K562 (cell line): ENCODE measurements around the gene PPP1R14C. TPM values are rescaled to one million over a fixed set of nuclear protein-coding genes. Genes with fewer than 3 reads are reported as not detected.

Experiments used
- BCLAF1 ChIP-seq, 2 experiments: fragments of 450-650 bp in 1 of 2; IDR thresholded peaks; 2 replicates each; pipeline ENCODE4 v1.6.1; 2011 to 2017; ENCODE audit warnings: low read depth in 2 of 2, antibody characterized with exemption in 1 of 2, borderline replicate concordance in 1 of 2, low read length in 1 of 2, mild to moderate bottlenecking in 1 of 2, mixed read lengths in 1 of 2; ENCODE audit not compliant: control insufficient read depth in 1 of 2
- BCOR ChIP-seq: fragments of 450-650 bp; IDR thresholded peaks from 2 replicates; pipeline ENCODE4 v1.6.1; 2016
- BHLHE40 ChIP-seq: IDR thresholded peaks from 2 replicates; pipeline ENCODE4 v1.6.1; 2011; ENCODE audit warnings: low read length, improper control_type of control experiment
- CBX1 ChIP-seq: sonication (generic); IDR thresholded peaks from 2 replicates; pipeline ENCODE4 v1.6.1; 2016; ENCODE audit warnings: antibody characterized with exemption, low read depth, mild to moderate bottlenecking
- DNMT1 ChIP-seq: fragments of 450-650 bp; IDR thresholded peaks from 2 replicates; pipeline ENCODE4 v1.6.1; 2016; ENCODE audit warnings: antibody characterized with exemption, mild to moderate bottlenecking
- DPF2 ChIP-seq: fragments of 450-650 bp; IDR thresholded peaks from 2 replicates; pipeline ENCODE4 v1.6.1; 2016
- ERF ChIP-seq: fragments of 450-650 bp; formaldehyde crosslinking; IDR thresholded peaks from 2 replicates; pipeline ENCODE4 v1.4.0; 2020; ENCODE audit warnings: mild to moderate bottlenecking, mixed read lengths
- HDAC2 ChIP-seq: fragments of 450-650 bp; IDR thresholded peaks from 2 replicates; pipeline ENCODE4 v1.6.1; 2016; ENCODE audit warnings: mild to moderate bottlenecking
- HDAC8 ChIP-seq: fragments of 450-650 bp; IDR thresholded peaks from 2 replicates; pipeline ENCODE4 v1.6.1; 2016; ENCODE audit warnings: mild to moderate bottlenecking, missing genetic modification characterization, moderate library complexity, missing compliant biosample characterization
- HLTF ChIP-seq: fragments of 450-650 bp; IDR thresholded peaks from 2 replicates; pipeline ENCODE4 v1.6.1; 2016
- HNRNPK ChIP-seq: fragments of 200-400 bp; formaldehyde crosslinking; IDR thresholded peaks from one replicate; pipeline ENCODE4 v1.6.1; 2018; ENCODE audit warnings: mild to moderate bottlenecking, low read depth, low read length; ENCODE audit not compliant: poor library complexity, severe bottlenecking
- JUN ChIP-seq, 2 experiments: sonication (generic) in 1 of 2; formaldehyde crosslinking in 1 of 2; IDR thresholded peaks; 2 replicates each; pipeline versions ENCODE4 v1.6.1 to v1.8.0; 2012 to 2022; ENCODE audit warnings: borderline replicate concordance in 2 of 2, mild to moderate bottlenecking in 2 of 2, improper control_type of control experiment in 1 of 2, low read depth in 1 of 2, low read length in 1 of 2, missing genetic modification reagents in 1 of 2
- KDM1A ChIP-seq, 2 experiments: fragments of 450-650 bp; IDR thresholded peaks; 2 replicates each; pipeline ENCODE4 v1.6.1; 2016; ENCODE audit warnings: mild to moderate bottlenecking in 2 of 2
- MED1 ChIP-seq: sonication (generic); formaldehyde crosslinking; IDR thresholded peaks from 2 replicates; pipeline ENCODE4 v1.8.1; 2023; ENCODE audit warnings: missing genetic modification reagents, borderline replicate concordance
- MXD1 ChIP-seq: fragments of 250-450 bp; sonication (Bioruptor Pico); IDR thresholded peaks from 2 replicates; pipeline ENCODE4 v1.8.0; 2021; ENCODE audit warnings: borderline replicate concordance, mild to moderate bottlenecking, moderate library complexity; ENCODE audit not compliant: poor library complexity, severe bottlenecking
- PHF20 ChIP-seq: fragments of 450-650 bp; IDR thresholded peaks from 2 replicates; pipeline ENCODE4 v1.6.1; 2018; ENCODE audit not compliant: partially characterized antibody
- PHF8 ChIP-seq: fragments of 200-600 bp; sonication (generic); IDR thresholded peaks from 2 replicates; pipeline ENCODE4 v1.6.1; 2012; ENCODE audit warnings: mixed run types, mild to moderate bottlenecking, inconsistent platforms, low read length, moderate library complexity, borderline replicate concordance
- PHTF2 ChIP-seq: fragments of 250-450 bp; sonication (Bioruptor Pico); IDR thresholded peaks from 2 replicates; pipeline ENCODE4 v1.5.0; 2021; ENCODE audit warnings: mild to moderate bottlenecking
- RBM15 ChIP-seq: fragments of 200-400 bp; formaldehyde crosslinking; IDR thresholded peaks from 2 replicates; pipeline ENCODE4 v1.6.1; 2018; ENCODE audit warnings: mild to moderate bottlenecking, low read length, moderate library complexity; ENCODE audit not compliant: insufficient read depth
- RNF2 ChIP-seq: sonication (generic); IDR thresholded peaks from 2 replicates; pipeline ENCODE4 v1.6.1; 2016
- SMARCE1 ChIP-seq: fragments of 450-650 bp; IDR thresholded peaks from 2 replicates; pipeline ENCODE4 v1.7.1; 2016; ENCODE audit warnings: mild to moderate bottlenecking
- SP2 ChIP-seq: IDR thresholded peaks from 2 replicates; pipeline ENCODE4 v1.6.1; 2011; ENCODE audit warnings: mild to moderate bottlenecking, low read depth, low read length, moderate library complexity; ENCODE audit not compliant: poor library complexity, severe bottlenecking; ENCODE audit errors: extremely low read depth
- TCF7 ChIP-seq: sonication (generic); IDR thresholded peaks from 2 replicates; pipeline ENCODE4 v1.6.1; 2016; ENCODE audit warnings: antibody characterized with exemption, borderline replicate concordance
- ZBTB1 ChIP-seq: sonication (generic); formaldehyde crosslinking; IDR thresholded peaks from 2 replicates; pipeline ENCODE4 v1.8.1; 2023; ENCODE audit warnings: missing genetic modification reagents, low read depth, mild to moderate bottlenecking, borderline replicate concordance
- ZBTB43 ChIP-seq: sonication (generic); formaldehyde crosslinking; IDR thresholded peaks from 2 replicates; pipeline ENCODE4 v1.8.0; 2023; ENCODE audit warnings: mild to moderate bottlenecking, missing genetic modification reagents
- ZNF830 ChIP-seq: fragments of 250-450 bp; sonication (Bioruptor Pico); IDR thresholded peaks from 2 replicates; pipeline ENCODE4 v1.5.0; 2021; ENCODE audit warnings: mild to moderate bottlenecking
- polyA plus RNA-seq, 8 experiments: library from polyadenylated mRNA; depleted of rRNA in 4 of 8; stranded (reverse) in 5 of 8; unstranded in 3 of 8; fragments of >200 nt; fragmentation: Nextera tagmentation in 2 of 8; fragmentation: Illumina TruSeq in 1 of 8; extraction: Ambion mirVana in 2 of 8; extraction: Trizol in 1 of 8; gene quantifications; 2 replicates each; pipeline versions ENCODE4 v1.2.1 to v1.2.3, GENCODE V29; 2011 to 2014; ENCODE audit warnings: inconsistent platforms in 1 of 8, missing spikeins in 1 of 8
- total RNA-seq, 7 experiments: library from RNA; depleted of rRNA in 6 of 7; stranded (reverse); fragments of >200 nt in 6 of 7; fragmentation: Illumina TruSeq in 2 of 7; extraction: Trizol in 2 of 7; gene quantifications; 2 replicates each; pipeline versions ENCODE4 v1.2.1 to v1.2.3, GENCODE V29; 2011 to 2021; ENCODE audit warnings: low replicate concordance in 1 of 7

PPP1R14C gene
- total and polyA plus RNA-seq, 9 of the 15 experiments (the other 6 are each of a cell fraction or from before 2014, with no cell fraction given), result 4.5 to 16.6 (median 11.9) TPM

GRCh38 chr6:150297327-150298029, 154.6 kb downstream of the PPP1R14C start (continued):
- peak; percentile 78 for TF ChIP-seq CBX1
- TF ChIP-seq JUN (IDR thresholded peaks at IDR 0.05; ENCODE audit: borderline replicate concordance, low read depth, low read length), result peak; percentile 87
- TF ChIP-seq JUN (CRISPR knock-in tag; IDR thresholded peaks at IDR 0.05; ENCODE audit: borderline replicate concordance), result no peak
- 0 out of 2 replicates have a peak, but pooled peaks have one; percentile 17 for TF ChIP-seq SMARCE1
- no peak for TF ChIP-seq SP2
- no peak for TF ChIP-seq RBM15
- no peak for TF ChIP-seq BCOR
- no peak for TF ChIP-seq ZBTB1 (CRISPR knock-in tag)
- no peak for TF ChIP-seq TCF7
- no peak for TF ChIP-seq HLTF
- TF ChIP-seq MXD1 (CRISPR knock-in tag), result no peak
- TF ChIP-seq PHF20, result no peak
- TF ChIP-seq ZBTB43, result no peak
- no peak for TF ChIP-seq ZNF830 (CRISPR knock-in tag)
- no peak for TF ChIP-seq HDAC8 (tag)
- no peak for TF ChIP-seq ERF (CRISPR knock-in tag)
- TF ChIP-seq BHLHE40, result no peak
- TF ChIP-seq HNRNPK, result no peak
- no peak for TF ChIP-seq MED1
- peak; percentile 55; the same call in 1 of the 2 replicates for TF ChIP-seq DPF2
- TF ChIP-seq PHTF2, result no peak
- no peak for TF ChIP-seq DNMT1
- no peak for TF ChIP-seq RNF2
- TF ChIP-seq BCLAF1 (IDR thresholded peaks at IDR 0.05; ENCODE audit: borderline replicate concordance in 1 of 2, control insufficient read depth in 1 of 2, low read depth in 2 of 2, low read length in 1 of 2), result no peak
- TF ChIP-seq HDAC2, result no peak
- TF ChIP-seq KDM1A (IDR thresholded peaks at IDR 0.05), result no peak
- TF ChIP-seq PHF8, result no peak
